ENCODE measurements around the gene FLOT2.
"Not testable (repeated sequence)": the region's sequence is repeated elsewhere in the genome, so short reads cannot be mapped to it uniquely, and the experiment has no call there.

Gene FLOT2, protein sequence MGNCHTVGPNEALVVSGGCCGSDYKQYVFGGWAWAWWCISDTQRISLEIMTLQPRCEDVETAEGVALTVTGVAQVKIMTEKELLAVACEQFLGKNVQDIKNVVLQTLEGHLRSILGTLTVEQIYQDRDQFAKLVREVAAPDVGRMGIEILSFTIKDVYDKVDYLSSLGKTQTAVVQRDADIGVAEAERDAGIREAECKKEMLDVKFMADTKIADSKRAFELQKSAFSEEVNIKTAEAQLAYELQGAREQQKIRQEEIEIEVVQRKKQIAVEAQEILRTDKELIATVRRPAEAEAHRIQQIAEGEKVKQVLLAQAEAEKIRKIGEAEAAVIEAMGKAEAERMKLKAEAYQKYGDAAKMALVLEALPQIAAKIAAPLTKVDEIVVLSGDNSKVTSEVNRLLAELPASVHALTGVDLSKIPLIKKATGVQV

DNA sequence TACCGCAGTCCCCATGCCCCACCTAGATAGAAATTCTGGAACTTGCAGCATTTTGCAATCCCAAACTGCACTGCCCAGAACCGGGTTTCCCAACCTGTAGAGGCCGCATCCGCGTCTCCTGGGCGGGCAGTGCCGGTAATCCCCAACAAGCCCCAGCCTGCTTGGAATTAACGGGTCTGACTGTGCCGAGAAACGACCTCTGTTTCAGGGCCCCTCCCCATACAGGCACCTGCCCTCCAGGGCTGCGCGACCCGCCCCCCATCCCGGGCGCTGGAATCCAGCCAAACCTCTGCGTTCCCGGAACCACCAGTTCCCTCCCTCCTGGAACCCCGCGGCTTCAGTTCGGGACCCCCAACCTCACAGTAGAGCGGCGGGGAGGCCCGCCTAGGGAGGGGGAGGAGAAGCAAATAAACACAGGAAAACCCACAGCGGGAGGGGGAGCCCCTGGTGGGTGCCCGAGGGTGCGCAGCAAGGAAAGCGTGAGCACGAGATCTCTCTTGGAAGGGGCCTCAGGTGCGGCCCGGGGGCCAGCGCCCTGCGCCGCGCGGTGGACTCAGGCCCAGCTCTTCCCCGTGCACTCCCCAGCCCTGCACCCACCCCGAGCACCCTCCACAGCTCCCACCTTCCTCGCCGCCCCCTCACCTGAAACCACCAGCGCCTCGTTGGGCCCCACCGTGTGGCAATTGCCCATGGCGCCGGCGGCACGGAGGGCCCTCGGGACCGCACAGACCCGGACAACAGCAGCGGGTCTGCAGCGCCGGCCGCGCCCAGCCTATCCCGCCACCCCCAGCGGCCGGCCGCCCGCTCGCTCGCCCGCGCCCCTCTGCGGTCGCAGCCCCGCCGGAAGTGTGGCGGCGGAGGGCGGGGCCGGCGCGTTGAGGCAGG lies at the start of gene FLOT2:
Gene FLOT2, minus strand, starts transcription at position 850 of the 885 bp plus-strand sequence. Its CDS starts 159 bp downstream, at position 691.
- DNase-seq, result peak; percentile 80

DNA sequence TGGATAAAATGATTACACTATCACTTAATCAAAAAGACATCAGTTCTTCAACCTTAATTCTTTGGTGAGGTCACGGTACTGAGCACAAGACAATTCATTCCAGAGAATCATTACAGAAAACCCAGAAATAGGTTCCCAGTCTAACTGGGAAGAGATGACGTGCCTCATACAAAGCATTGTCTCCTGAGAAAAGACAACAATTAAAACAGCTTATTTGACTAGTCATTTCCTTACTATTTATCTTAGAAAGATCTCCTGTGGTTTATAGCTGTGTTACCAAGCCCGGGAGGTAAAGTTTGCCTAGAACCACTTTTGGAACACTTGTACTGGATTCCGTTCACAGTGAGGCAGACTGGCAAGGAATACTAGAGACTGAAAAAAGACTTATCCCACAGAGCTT lies 48.7 kb upstream of the FLOT2 start:
- peak; percentile 57 for DNase-seq

DNA sequence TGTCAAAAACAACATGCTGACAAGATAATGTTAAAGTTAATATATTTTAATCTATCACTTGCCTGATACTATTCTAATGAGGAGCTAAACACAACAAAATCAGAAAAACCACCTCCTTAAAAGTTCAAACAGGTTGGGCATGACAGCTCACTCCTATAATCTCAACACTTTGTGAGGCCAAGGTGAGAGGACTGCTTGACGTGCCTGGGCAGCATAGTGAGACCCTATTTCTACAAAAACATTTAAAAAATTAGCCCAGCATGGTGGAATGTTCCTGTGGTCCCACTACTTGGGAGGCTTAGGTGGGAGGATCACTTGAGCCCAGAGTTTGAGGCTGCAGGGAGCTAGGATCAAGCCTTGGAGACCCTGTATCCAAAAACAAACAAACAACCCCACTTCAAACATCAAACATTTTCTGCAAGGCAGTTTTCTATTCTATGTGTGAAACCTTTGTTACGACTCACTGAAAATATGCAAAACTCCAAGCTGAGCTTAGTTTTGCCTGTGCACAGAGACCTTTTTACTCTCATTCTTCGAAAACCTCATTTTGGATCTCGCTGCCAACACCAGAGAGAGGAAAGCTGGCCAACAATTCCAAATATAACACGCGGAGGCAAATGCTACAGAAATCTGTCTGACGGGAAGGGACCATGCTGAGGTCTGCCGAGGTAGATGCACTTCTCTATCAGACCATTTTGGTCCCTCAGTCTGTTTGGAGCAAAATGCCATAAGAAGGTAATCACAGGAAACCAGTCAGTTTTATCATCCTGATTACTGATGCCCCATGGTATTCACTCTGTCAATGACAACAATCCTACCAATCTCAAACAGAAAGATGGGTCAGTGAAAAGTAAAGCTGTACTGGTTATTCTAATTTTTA lies 47.6 kb upstream of the FLOT2 start:
- no peak for DNase-seq

- no peak for DNase-seq
Measured at GRCh38 chr17:28944343-28944742, 46.8 kb upstream of the FLOT2 start.

DNA sequence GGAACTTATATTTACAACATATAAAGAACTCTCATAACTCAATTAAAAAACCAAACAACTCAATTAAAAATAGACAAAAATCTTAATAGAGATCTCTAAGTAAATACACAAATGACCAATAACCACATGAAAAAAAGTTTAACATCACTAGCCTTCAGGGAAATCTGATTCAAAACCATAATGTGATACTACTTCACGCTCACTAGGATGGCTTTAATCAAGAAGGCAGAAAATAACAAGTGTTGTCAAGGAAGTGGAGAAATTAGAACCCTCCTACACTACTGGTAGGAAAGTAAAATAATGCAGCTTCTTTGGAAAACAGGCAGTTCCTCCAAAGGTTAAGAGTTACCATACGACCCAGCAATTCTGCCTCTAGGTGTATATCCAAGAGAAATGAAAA lies 45.4 kb upstream of the FLOT2 start:
- no peak for DNase-seq

- DNase-seq, result no peak
Measured at GRCh38 chr17:28941251-28941650, 43.7 kb upstream of the FLOT2 start.

GRCh38 chr17:28940675-28941074 lies 43.1 kb upstream of the FLOT2 start:
- DNase-seq, result no peak

- DNase-seq, result no peak
Measured at GRCh38 chr17:28940142-28940541, 42.6 kb upstream of the FLOT2 start.

GRCh38 chr17:28938552-28938951 lies 41.0 kb upstream of the FLOT2 start:
- DNase-seq, result no peak

GRCh38 chr17:28937044-28937729 lies 39.7 kb upstream of the FLOT2 start:
- peak; percentile 62 for DNase-seq

DNA sequence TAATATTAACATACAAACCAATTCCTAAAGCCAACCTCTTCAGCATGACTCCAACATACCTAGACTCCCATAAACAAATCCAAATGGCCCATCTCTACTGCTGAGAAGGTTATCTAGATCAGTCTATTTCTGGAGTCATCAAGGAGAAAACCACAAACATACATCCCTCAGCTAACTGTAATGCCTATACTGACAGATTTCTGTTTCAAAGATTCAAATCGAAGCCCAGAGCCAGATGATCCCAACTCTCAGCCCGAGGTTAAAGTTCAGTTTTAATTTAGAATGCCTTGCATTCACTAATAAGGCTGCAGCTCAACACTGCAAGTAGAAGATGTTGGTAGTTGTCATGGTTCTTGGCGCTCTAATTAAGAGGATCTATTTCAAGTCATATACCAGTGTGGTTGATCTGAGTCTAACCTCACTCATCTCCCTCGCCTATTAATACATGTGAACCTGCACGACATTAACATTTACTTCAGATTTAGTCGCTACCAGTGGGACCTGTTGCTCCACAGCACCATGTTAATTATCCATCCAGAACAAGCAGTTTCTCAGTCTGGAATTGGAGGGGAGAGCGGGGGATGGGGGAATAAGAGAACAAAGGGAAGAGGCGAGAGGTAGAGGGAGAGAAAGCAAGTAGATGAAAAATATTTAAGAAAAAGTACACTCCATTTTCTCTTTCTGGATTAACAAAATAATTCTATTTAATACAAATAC lies 38.4 kb upstream of the FLOT2 start:
- no peak for DNase-seq

DNA sequence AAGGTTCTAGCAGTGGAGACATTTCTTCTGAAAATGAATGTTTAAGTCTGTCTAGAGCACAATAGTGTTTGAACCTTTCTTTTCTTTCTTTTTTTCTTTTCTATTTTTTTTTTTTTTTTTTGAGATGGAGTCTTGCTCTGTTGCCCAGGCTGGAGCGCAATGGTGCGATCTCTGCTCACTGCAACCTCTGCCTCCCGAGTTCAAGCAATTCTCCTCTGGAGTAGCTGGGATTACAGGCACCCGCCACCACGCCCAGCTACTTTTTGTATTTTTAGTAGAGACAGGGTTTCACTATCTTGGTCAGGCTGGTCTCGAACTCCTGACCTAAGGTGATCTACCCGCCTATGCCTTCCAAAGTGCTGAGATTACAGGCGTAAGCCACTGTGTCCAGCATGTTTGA lies 37.0 kb upstream of the FLOT2 start:
- DNase-seq, result not testable (repeated sequence)

- peak; percentile 31 for DNase-seq
Measured at GRCh38 chr17:28929787-28930186, 32.3 kb upstream of the FLOT2 start.

- DNase-seq, result peak; percentile 34
Measured at GRCh38 chr17:28928061-28928460, 30.5 kb upstream of the FLOT2 start.

GRCh38 chr17:28926786-28927185 lies 29.3 kb upstream of the FLOT2 start:
- no peak for DNase-seq

DNA sequence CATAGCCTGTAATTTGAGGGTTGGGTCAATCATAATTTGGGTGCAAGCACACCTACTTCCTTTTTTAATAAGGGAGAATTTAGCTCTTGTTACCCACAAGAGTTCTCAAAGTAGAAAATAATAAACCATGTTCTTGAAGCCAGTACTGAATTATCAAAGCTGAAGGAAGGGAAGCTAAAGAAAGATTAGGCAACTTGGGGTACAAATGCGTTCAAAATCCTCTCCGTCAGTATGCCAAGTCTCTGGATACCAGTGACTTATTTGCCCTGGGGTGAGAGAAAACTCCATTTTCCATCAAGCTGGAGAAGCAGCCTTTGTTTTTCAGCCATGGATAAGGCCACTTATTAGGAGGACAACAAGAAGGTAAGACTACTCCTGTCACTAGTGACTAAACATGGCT lies 28.8 kb upstream of the FLOT2 start:
- peak; percentile 37 for DNase-seq

DNA sequence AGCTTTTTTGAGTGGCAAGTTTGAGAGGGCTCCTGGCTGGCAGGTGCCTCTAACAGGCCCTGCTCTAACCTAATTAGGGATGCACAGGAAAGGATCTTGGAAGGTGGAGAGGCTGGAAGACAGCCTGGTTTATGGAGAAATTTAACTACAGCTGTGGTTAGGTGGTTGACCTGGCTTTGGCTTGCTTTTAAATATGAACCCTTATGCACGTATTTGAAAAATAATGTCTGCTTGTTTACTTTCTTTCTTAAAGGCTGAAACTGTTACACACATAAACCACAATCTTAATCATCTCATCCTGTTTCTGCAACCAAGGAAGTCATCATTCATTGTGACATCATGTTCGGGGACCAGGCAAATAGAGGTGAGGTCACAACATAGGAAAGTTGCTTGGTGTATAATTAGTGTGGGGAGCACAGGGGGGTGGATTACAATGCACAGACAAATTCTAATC lies 28.4 kb upstream of the FLOT2 start:
- DNase-seq, result peak; percentile 89

GRCh38 chr17:28920201-28920600 lies 22.7 kb upstream of the FLOT2 start:
- no peak for DNase-seq

DNA sequence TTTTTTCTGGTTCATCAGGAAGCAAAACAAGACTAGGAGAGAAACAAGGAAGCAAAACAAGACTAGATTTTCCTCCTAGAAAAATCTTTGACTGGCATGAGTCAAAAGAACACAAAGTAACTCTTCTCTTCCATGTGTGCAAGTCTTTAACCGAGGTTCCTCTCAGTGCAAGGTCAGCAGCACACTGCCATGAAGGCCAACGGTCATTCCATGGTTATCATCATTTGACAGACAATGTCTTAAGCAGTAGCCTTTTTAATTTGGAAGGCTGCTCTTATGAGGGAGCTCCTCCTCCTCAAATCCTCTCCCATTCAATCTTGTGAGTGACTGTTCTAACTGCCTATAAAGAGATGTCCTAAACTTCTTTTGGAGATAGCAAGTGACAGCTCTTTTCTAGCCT lies 20.8 kb upstream of the FLOT2 start:
- no peak for DNase-seq

DNA sequence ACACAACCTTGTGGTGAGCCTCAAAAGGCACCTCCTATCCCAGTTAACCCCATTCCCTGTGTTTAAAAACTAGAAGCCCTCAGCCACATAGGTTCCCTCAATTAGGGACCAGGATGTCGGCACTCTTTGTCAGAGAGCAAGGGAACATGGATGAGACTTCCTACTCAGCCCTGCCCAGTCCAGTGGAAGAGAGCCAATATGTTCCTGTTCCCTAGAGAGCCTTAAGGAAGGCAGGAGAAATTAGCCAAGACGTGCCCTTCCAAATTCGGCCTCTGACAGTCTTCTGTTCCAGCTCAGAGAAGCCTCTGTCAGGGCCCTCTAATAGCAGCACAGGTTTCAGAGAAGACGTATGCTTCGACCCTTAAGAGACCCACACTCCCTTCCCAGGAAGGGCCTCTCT lies 19.9 kb upstream of the FLOT2 start:
- no peak for DNase-seq

- no peak for DNase-seq
Measured at GRCh38 chr17:28917029-28917428, 19.5 kb upstream of the FLOT2 start.
